Upper lobe of left lung (tissue), 6 donors: ENCODE results near the gene CAMK2B. TPM values are rescaled to one million over a fixed set of nuclear protein-coding genes. Genes with fewer than 3 reads are reported as not detected.

Experiments
- ATAC-seq, 2 donors: fragments of 200-7000 bp; cut with Tn5 transposase; one replicate each; pipeline ENCODE4 v1.9.1; 2022; ENCODE audit warnings: mild to moderate bottlenecking in 2 of 2, moderate library complexity in 2 of 2; ENCODE audit not compliant: low FRiP score in 2 of 2
- DNase-seq, 2 donors: peaks; one replicate each; pipeline ENCODE4 v3.0.0-alpha.2; 2019 to 2020
- H3K27ac ChIP-seq, 4 donors: fragments of 200-600 bp; sonication (generic); one replicate each; pipeline ENCODE4 v1.5.1; 2016 to 2019
- H3K27me3 ChIP-seq, 4 donors: fragments of 200-600 bp; sonication (generic); one replicate each; pipeline ENCODE4 v1.5.1; 2017 to 2019
- H3K36me3 ChIP-seq, 4 donors: fragments of 200-600 bp; sonication (generic); one replicate each; pipeline ENCODE4 v1.5.1; 2016 to 2019
- H3K4me1 ChIP-seq, 4 donors: fragments of 200-600 bp; sonication (generic); one replicate each; pipeline ENCODE4 v1.5.1; 2018 to 2019
- H3K4me3 ChIP-seq, 4 donors: fragments of 200-600 bp; sonication (generic); one replicate each; pipeline ENCODE4 v1.5.1; 2017 to 2019; ENCODE audit warnings: mild to moderate bottlenecking in 2 of 4, moderate library complexity in 1 of 4
- H3K9me3 ChIP-seq, 4 donors: fragments of 200-600 bp; sonication (generic); one replicate each; pipeline ENCODE4 v1.5.1; 2018 to 2019
- CTCF ChIP-seq, 6 experiments: fragments of 450-650 bp in 4 of 6; fragments of 200-600 bp in 2 of 6; sonication (generic) in 2 of 6; IDR thresholded peaks; one replicate each; pipeline ENCODE4 v1.5.1; 2016 to 2019; ENCODE audit warnings: antibody characterized with exemption in 6 of 6
- EP300 ChIP-seq, 4 donors: sonication (generic); formaldehyde crosslinking; IDR thresholded peaks; one replicate each; pipeline ENCODE4 v1.5.1; 2017; ENCODE audit warnings: antibody characterized with exemption in 4 of 4, control low read depth in 2 of 4
- POLR2A ChIP-seq, 4 donors: fragments of 450-650 bp; IDR thresholded peaks; one replicate each; pipeline ENCODE4 v1.5.1; 2016 to 2017; ENCODE audit warnings: antibody characterized with exemption in 4 of 4, mild to moderate bottlenecking in 2 of 4
- POLR2AphosphoS5 ChIP-seq, 2 donors: sonication (generic); formaldehyde crosslinking; IDR thresholded peaks; one replicate each; pipeline ENCODE4 v1.5.1; 2017; ENCODE audit warnings: antibody characterized with exemption in 2 of 2
- WGBS, 2 donors: methylation state at CpG; one replicate each; pipeline ENCODE4 v1.1.5; 2017 to 2018; 5-methylcytosine and 5-hydroxymethylcytosine counted together
- total RNA-seq, 6 donors: library from RNA; depleted of rRNA in 4 of 6; stranded (reverse); fragments of >200 nt in 4 of 6; gene quantifications; one replicate each; pipeline versions ENCODE4 v1.1.0 to v1.2.1, GENCODE V29; 2016 to 2021
- donor health status: DM: no; HTN: no; CAD: no; lungs with moderate emphysema.
- donor health status: DM: no; HTN: yes; CAD: no; lungs with severe emphysema.

CAMK2B gene
- total RNA-seq, 6 donors from 2014 or later = 0.09 to 1.8 (median 0.27) TPM; not detected in 3

GRCh38 chr7:44249639-44250234 lies 75.7 kb downstream of the CAMK2B start:
- no peaks in the 10 kb centered on the region for H3K27me3 ChIP-seq
- DNase-seq (peak in 1 of 2 donors; percentile 36), ATAC-seq (no peak)
- TF ChIP-seq POLR2A (IDR thresholded peaks at IDR 0.05) (no peak), CTCF (IDR thresholded peaks at IDR 0.05) (no peak), EP300 (IDR thresholded peaks at IDR 0.05) (no peak), POLR2AphosphoS5 (IDR thresholded peaks at IDR 0.05) (no peak)
- H3K36me3 ChIP-seq = no peaks in the 10 kb centered on the region
- no peak overlapping the region for H3K4me3 ChIP-seq
- H3K9me3 ChIP-seq = no peaks in the 10 kb centered on the region
- no peak overlapping the region for H3K27ac ChIP-seq
- 74 to 85% methylated on average over 11 to 14 of the region's 15 CpGs for WGBS, 2 donors
- H3K4me1 ChIP-seq = no peaks in the 10 kb centered on the region

DNA sequence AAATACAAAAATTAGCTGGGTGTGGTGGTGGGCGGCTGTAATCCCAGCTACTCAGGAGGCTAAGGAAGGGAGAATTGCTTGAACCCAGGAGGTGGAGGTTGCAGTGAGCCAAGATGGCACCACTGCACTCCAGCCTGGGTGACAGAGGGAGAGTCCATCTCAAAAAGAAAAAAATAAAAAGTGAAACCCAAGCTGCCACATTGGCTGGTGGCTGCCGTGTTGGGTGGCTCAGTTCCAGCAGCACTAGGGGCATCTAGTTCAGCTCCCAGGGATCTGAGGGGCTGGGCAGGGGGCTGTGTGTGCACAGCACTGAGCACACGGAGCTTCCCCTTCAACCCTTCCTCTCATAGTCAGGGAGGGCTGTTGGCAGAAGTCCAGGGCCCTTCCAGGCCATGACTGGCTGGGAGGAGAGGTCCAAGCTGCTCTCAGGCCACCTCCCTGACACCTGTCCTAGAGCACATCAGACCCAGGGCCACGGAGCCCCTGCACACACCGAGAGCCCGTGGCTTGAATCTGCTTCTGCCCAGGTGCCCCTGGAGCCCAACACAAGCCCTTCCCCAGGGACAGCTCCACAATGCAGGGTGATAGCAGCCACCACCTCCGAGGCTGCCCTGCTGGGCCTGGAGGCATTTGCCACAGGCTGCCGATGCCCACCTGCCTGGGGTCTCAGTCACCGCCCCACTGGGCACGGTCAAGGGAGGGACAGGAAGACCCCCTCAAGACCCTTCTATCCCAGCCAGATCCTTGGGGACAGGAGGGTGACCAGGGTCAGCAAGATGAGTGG lies 77.3 kb downstream of the CAMK2B start:
- TF ChIP-seq POLR2AphosphoS5 (IDR thresholded peaks at IDR 0.05) (no peak), CTCF (IDR thresholded peaks at IDR 0.05) (no peak), EP300 (IDR thresholded peaks at IDR 0.05) (no peak), POLR2A (IDR thresholded peaks at IDR 0.05) (no peak)
- 72 to 79% methylated on average over 4 to 10 of the region's 10 CpGs for WGBS, 2 donors
- no peaks in the 10 kb centered on the region for H3K36me3 ChIP-seq
- H3K9me3 ChIP-seq = no peaks in the 10 kb centered on the region
- DNase-seq (peak in 1 of 2 donors; percentile 29), ATAC-seq (no peak)
- no peak overlapping the region for H3K4me3 ChIP-seq
- no peaks in the 10 kb centered on the region for H3K27me3 ChIP-seq
- H3K27ac ChIP-seq = no peak overlapping the region
- no peaks in the 10 kb centered on the region for H3K4me1 ChIP-seq

GRCh38 chr7:44246396-44247113 lies 78.8 kb downstream of the CAMK2B start:
- no peak overlapping the region for H3K4me3 ChIP-seq
- no peak for TF ChIP-seq EP300 (IDR thresholded peaks at IDR 0.05)
- no peak for TF ChIP-seq POLR2A (IDR thresholded peaks at IDR 0.05)
- no peak for TF ChIP-seq POLR2AphosphoS5 (IDR thresholded peaks at IDR 0.05)
- TF ChIP-seq CTCF (IDR thresholded peaks at IDR 0.05) = no peak

GRCh38 chr7:44244282-44244681 lies 81.1 kb downstream of the CAMK2B start:
- TF ChIP-seq POLR2AphosphoS5 (IDR thresholded peaks at IDR 0.05) = no peak
- peak in 4 of 6 experiments; percentile 12 to 26 (median 22) for TF ChIP-seq CTCF (IDR thresholded peaks at IDR 0.05)
- ATAC-seq = no peak
- H3K27ac ChIP-seq = no peak overlapping the region
- no peaks in the 10 kb centered on the region for H3K27me3 ChIP-seq
- peak in 1 of 2 donors; percentile 59 for DNase-seq
- no peaks in the 10 kb centered on the region for H3K36me3 ChIP-seq
- H3K4me3 ChIP-seq = no peak overlapping the region
- H3K4me1 ChIP-seq = peaks cover 0 to 4% (median 0%) of the 10 kb centered on the region in 4 donors
- H3K9me3 ChIP-seq = no peaks in the 10 kb centered on the region
- WGBS, 2 donors = 62% methylated on average over 8 of the region's 8 CpGs; no CpG with 5 or more reads in 1 of the 2 donors

More at GRCh38 chr7:44246396-44247113, 78.8 kb downstream of the CAMK2B start:
- no peaks in the 10 kb centered on the region for H3K9me3 ChIP-seq
- WGBS, 2 donors = 94 to 99% methylated on average over 7 of the region's 7 CpGs
- H3K4me1 ChIP-seq = no peaks in the 10 kb centered on the region
- H3K27ac ChIP-seq = no peak overlapping the region
- no peak for ATAC-seq
- no peaks in the 10 kb centered on the region for H3K27me3 ChIP-seq
- H3K36me3 ChIP-seq = no peaks in the 10 kb centered on the region
- DNase-seq = no peak
